Kidney glomerular epithelial cell (primary cell): ENCODE data around the gene RAB3C.

Experiments used
- DNase-seq: peaks from one replicate; lab custom pipeline; 2025; lab: John Stamatoyannopoulos, UW

Gene RAB3C

DNA sequence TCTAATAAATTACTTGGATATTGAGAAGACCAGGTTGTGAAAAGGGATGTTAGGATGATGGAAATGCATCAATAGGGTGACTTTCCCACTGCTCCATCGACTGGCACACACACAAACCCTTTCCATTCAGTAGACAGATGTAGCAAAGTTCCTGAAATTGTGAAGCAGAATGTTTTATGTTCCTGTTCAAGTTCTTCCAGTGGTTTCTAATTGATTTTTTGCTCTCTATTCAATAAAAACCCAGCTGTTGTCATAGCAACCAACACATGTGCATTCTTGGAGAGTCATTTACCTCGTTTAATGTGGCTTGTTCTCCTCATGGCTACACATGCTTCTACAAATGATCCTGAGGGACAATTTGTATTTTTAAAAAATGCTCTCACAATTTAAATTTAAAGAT, 244.6 kb downstream of the RAB3C start:
- no peak for DNase-seq

DNA sequence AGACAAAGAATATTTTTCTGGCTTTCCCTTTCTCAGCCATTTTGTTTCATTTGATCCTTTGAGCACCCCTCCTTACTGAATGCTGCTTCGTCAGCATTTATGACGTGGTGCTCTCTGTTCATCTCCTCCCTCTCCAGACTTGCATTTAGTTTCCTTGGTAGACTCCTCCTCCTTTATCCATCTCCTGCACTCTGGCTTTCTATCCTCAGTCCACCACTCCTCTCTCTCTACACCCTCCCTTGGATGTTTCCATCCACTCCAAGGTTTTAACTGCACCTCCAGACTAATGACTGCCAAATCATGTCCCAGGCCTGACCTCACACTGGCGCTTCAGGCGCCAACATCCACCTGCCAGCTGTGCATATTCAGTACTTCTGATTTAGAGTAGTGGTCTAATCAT, 245.4 kb downstream of the RAB3C start:
- DNase-seq, result no peak

DNA sequence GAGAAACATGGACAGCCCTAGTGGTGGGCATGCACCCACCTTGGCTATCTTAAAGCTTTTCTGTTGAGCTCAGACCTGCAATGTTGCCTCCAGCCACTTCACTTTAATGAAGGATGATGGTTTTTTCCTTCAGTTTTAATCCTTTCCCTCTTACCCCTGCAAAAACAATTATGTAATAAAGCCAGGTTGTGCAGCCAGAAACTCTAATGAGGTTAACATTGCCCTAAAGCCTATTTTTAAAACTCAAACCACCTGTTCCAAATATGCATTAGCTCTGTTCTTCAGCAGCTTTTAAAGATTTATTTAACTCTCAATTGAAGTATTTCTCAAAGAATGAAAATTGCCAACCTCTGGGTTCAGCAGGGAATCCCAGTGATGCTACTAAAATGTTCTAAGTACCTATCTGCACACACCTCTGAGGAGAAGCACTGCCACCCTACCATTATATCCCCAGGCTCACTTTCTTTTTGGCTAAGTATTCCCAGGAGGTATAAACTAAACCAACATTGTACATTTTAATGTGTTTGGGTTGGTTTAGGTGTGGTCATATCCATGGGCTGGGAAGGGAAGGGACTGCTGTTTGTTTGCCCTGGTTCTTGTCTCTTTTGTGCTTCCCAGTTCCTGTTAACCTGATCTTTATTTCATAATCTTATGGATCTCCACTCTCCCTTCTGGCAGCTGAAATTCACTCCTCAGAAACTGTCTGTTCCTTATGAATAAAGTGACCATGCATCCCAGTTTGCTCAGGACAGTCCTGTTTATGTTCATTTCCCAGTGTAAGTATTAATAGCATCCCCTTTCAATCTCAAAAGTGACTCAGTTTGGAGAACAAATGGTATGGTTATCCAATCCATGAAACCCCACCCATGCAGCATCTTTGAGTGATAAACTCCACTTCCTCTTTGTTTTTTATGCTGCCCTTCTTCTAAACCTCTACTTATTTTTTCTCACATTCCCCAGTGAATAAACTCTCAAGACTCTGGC, 251.7 kb downstream of the RAB3C start:
- no peak for DNase-seq

DNA sequence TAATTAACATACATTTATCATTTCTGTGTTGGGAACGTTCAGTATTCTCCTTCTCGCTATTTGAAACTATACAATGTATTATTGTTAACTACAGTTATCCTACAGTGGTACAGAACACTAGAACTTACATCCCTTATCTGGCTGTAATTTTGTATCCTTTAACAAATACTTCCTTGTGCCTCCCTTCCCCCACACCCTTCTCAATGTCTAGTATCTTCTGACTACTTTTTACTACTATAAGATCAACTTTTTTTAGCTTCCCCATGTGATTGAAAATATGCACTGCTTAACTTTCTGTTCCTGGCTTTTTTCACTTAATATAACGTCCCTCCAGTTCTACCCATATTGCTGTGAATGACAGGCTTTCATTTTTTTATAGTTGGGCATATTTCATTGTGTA, 253.5 kb downstream of the RAB3C start:
- DNase-seq, result no peak

DNA sequence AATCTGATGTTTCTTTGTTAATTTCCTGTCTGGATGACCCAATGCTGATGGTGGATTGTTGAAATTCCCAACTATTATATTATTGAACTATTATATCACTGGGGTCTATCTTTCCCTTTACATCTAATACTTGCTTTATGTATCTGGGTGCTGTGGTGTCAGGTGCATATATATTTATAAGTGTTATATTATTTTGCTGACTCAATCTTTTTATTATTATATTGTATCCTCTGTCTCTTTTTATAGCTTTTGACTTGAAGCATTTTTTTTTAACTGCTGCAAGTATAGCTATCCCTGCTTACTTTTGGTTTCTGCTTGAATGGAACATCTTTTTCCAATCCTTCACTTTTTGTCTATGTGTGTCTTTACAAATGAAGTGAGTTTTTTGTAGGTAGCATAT, 255.9 kb downstream of the RAB3C start:
- no peak for DNase-seq

DNA sequence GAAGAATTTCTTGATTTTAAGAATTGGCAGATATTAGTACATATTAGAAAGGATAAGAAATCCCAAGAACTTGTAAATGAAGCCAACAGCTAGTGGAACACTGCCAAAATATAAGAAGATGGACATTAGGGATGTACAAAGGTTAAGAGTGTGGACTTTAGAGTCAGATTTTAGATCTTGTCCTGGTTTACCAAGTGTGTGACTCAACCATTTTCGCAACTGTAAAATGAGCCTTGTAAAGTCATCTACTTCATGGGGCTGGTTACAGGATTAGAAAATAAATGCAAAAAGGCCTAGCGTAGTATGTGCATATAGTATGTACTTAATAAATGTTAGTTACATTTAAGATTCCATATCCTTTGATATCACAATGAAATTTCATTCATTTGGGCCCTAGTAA, 260.0 kb downstream of the RAB3C start:
- no peak for DNase-seq

DNA sequence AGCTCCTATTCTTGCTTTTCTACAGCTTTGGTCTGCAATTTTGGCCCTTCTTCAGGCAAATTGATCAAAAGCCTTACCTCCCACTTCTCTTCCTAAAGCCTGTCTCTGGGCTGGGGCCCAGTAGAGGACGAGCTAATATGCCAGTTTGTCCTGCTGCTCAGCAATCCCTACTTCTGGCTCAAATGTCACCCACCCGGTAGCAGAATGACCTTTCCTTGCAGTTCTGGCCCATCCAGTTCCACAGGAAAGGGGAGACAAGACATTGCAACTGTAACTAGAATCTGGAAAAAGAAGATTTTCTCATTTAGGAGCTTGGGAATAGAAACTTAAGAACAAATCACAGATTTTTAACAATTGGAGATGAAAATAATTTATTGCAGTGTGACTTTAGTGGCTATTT, 261.5 kb downstream of the RAB3C start:
- no peak for DNase-seq

DNA sequence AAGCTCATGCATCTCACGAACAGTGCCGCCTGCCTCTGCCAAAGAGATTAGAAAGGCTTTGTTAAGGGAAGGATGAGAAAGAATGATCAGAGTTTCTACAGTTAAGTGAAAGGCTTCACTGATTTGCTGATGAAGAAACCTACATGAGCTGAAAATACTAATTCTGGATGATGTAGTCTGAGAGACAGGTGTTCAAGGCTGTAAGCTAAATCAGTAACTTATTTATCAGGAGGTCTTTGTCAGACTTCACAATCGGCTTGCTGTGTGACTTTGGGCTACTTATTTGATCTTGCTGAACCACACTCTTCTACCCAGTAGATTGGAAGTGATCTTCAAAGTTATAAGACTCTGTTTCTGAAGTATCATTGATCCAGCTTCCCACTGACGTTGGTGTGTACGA, 264.2 kb downstream of the RAB3C start:
- no peak for DNase-seq

DNA sequence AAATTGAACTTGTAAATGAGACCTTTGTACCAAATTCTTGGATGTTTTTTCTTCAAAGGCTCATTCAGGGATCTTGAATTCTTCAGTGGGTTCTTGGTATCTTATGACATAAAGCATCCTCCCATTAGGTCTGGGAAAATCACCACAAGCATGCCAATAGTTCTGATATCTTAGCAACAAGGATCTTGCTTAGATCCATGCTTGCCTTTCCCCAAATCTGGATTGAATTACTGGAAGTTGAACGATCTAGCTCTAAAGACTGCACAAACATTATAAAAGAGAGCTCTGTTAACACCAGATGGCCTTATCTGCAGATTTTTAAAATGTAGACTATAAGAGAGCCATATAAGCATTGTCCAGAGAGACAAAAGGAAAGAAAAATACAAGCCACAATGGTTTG, 266.3 kb downstream of the RAB3C start:
- no peak for DNase-seq

DNA sequence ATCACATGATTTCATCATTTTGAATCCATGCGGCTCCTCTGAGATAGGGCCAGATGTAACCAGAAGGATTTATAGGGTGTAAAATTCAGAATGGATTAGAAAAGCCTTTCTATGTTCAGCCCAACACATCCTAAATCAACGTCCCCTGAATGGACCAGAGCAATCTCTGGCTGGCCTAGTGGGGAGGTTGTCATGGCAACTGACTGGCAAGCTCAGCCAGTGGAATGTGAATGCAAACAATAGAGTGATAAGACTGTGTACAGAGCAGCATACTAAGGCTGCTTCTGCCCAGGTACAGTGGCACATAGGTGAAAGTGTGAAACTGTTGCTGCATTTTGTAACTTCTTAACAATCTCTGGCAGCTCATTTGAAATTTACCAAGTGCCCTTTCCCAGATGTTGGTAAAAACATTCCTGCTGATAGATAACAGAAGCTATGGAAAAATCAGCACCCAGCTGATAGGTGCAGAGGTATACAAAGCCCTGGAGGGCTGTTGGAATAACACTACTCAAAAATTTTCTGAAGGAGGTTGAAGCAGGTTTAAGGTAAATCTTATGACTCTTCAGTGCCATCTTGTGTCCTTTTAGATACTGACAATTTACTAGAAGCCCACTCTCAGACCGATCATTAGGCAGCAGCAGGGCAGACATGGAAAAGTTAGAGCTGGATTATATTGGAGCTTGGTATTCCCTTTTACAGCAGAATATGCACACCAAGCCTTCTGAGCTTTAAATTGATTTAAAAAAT, 267.2 kb downstream of the RAB3C start:
- peak; percentile 12 for DNase-seq

DNA sequence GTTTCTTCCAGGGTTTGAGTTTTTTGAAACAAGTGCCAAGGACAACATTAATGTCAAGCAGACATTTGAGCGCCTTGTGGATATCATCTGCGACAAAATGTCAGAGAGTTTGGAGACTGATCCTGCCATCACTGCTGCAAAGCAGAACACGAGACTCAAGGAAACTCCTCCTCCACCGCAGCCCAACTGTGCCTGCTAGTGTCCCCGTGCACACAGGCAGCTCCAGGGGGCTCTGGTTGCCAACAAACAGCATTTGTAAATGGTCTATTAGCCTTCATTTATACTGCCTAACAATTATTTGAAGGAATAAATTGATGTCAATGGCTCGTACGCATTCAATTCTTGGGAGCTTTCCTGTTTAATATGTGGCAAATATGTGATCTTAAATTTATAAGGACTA, 268.3 kb downstream of the RAB3C start:
- no peak for DNase-seq

DNA sequence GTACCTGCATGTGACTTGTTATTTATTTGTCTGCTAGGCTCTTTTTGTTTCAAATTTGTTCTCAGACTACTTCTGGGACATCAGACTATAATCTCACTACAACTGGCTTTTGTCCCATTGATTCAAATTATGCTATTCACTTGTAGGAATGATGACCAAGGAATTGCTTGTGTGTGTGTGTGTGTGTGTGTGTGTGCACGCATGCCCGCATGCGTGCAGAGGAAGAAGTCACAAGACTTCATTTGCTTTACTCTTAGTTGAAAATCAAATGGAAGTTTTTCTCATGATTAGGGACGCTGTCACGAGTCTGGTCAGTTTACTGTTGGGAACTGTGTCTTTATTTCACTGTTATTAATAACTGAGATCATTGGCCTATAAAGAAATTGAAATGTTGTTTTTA, 268.7 kb downstream of the RAB3C start:
- DNase-seq, result no peak

DNA sequence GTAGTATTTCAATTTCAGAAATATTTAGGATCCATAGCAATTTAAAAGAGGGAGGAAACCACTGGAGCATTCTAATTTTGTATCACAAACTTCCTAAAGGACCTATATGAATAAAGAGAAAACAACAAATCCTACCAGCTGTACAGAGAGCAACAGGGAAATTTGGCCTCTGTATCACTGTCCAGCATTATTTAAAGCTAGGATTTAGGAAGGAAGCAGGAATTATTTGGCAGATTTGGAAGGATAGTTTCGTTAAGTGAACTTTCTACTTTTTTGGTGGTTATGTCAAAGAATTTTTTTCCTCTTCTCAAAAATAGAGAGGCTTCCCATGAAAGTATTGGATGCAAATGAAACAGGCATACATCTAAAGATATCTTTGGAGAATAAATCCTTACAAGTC, 269.7 kb downstream of the RAB3C start:
- no peak for DNase-seq

DNA sequence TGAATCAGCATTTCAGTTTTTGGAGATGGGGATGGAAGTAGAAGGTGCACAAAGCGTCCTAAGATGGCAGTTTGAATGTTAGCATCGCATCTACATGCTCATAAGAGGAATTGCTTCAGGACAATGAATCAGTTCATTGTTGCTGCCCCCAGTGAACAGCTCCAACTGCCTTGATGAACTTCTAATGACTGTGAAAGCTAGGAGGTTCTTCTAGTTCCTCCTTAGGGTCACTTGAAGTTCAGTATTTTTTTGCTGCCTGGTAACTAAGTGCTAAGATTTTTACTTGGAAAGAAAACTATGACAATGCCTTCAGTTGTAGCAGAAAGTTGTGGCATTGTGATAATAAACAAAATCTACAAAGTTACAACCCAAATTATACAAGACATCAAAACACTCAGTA, 271.6 kb downstream of the RAB3C start:
- no peak for DNase-seq

DNA sequence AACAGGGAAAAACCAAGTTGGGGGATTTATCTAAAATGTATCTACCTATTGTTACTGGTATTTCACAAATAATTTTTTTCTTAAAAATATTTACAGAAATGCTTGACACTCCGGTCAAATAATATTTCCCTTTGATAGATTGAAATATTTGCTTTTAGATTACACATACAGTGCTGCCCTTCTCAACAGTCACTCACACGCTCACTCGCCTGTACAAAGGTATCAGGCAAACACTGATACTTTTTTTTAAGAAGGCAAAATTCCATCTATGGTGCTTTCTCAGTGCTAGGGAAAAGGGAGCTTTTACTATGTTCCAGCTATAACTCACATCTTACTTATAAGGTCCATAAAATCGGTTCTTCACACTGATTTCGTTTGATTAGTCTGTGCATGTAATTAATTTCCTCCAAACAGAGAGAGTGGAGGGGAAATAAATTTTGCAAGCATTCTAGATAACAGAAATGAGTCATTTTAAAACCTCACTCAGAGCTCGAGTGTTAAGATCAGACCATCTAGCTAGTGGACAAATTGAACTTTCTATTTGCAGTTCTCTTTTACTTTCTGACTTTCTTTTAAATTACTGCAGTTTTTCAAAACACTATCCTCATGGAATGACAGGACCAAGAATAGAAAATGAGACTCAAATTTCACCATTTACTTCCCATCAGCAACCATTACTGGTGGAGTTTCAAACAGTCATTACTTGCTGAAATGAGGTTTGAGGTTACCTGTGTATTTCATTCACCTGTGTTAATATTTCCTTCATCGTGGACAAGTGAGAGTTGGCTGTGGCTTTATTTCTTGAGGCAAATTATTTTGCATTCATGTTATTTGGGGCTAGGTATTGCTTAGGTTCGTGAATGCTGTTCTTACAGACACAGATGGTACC, 273.2 kb downstream of the RAB3C start:
- DNase-seq, result no peak

DNA sequence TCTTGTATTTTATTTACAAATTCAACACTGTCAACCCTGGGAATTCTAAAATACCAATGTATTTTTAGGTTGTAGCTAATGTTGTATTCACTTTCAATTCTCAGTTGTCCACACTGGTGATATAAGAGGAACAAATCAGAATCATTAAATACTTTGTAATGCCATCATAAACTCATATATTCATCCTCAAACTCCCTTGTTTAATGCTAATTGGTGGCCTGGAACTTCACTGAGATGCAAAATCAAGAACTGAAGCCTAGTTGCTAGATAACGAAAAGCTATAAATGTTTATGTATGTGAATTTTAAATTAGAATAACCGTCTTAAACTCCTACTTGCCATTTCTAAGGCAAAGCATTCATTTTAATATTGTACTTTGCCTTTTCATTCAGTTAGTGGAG, 274.7 kb downstream of the RAB3C start:
- DNase-seq, result no peak

DNA sequence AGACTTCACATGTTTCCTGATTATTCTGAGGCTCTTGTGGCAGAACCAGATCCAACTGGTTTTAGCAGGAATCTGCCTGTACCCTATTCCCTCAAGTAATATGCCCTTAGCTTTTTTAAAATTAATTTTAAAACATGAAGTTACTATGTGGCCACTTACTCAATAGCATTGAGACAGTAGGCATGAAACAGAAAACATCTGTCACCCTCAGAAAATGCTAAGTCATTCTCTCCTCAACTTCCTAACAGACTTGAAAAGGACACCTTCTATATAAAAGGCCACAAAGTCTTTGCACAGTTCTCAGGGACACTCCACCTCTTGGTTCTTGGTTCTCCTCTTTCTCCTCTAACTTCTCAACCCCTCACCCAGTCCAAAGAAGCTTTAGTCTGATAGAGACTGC, 277.8 kb downstream of the RAB3C start:
- no peak for DNase-seq

DNA sequence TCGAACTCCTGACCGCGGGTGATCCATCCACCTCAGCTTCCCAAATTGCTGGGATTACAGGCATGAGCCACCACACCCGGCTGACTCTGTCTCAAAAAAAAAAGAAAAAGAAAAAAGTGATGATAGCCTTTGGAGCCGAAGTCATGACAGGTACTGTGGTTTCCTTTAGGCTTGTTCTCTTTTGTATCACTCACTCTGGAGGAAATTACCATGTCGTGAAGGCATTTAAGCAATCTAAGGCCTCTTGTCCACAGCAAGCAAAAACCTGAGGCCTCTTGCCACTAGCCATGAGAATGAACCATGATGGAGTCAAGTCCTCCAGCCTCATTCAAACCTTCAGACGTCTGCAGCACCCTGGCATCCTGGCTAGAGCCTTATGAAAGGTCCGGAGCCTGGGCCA, 286.1 kb downstream of the RAB3C start:
- no peak for DNase-seq

DNA sequence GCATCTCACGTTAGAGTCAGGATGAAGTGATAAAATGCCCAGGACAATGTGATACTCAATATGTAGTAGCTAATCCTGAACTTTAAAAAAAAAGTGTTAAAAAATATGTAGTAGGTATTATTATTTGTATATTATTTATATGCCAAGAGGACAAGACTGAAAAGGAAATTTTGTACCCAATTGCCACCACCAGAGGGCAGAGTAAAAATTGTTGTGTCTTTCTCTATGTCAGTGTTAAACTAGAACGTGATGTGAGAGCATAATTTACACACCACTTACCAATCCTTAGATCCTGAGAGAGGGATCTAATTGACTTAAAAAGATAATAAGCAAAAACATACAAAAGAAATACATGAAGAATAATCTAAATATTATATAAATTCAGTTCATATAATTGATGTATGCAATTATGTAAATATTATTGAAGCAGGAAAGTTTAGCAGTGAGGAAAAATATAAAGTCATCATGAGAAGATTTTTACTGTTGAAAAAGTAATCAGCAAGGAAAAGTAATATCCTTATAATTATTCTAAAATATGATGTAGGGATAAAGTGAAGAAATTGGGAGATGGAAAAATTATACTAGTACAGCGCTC, 288.9 kb downstream of the RAB3C start:
- peak; percentile 7 for DNase-seq

DNA sequence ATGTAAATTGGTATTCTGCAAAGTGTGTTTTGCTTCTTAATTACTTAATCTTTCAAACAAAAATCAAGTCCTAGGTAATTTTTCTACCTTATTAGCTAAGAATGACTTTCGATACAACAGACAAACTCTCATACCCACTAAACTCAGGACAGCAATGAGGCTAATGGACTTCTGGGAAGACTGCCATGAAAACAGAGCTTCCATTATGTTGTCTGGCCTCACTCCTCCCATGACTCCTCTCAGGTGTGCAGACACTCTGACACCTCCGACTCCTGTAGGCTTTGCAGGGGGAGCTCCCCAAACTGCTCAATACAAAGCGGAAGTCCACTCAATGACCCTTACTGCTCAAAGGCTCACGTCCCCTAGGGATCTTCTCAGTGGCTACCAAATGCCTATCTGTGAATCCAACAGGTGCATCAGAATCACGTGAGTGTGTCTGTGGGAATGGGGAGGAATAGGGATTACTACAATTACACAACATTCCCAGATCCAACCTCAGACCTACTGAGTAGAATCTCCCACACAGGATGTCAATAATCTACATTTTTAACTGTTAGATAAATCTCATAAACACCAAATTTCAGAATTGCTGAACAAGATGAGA, 289.9 kb downstream of the RAB3C start:
- no peak for DNase-seq

DNA sequence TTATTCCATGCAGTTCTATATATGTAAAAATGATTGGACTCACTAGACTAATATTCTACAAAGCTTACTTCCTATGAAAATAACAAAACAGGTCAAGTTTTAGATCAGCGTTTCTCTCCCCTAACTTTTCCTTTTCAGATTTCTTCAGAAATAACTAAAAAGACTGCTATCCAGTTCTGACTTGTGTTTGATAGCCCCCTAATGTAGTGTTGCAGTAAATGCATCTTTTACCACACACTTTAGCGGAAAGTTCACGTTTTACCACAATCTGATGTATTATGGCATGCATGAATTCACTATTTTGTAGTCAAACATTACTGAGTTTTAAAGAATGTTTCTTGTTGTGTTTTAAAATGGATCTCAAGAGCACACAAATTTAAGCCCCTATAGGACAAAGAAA, 292.7 kb downstream of the RAB3C start:
- no peak for DNase-seq

DNA sequence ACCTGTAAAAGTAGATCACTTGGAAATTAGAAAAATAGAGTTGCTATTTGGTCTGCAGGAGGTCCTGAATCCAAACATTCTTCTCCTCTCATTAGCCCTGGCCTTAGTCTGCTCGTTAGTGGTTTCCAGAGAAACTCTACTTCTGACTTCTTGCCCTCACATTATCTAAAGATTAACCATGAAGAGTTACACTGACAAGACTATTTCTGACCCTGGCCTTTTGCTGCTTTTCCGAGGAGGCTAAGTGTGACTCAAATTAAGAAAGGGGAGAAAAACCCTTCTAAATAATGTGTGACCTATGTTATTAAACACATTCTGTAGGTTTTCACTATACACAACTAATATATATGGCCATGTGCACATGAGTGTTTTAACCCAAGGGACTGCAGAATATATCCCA, 302.4 kb downstream of the RAB3C start:
- peak; percentile 42 for DNase-seq
